8988T (cell line): Measurements from ENCODE around the gene GALNTL6.

Source experiments
- DNase-seq: peaks from one replicate; pipeline ENCODE4 v3.0.0; 2011

Gene GALNTL6

GRCh38 chr4:171889681-171890080 is 76.5 kb downstream of the GALNTL6 start:
- DNase-seq, result no peak

GRCh38 chr4:171891038-171891437 is 77.8 kb downstream of the GALNTL6 start:
- DNase-seq, result no peak

DNA sequence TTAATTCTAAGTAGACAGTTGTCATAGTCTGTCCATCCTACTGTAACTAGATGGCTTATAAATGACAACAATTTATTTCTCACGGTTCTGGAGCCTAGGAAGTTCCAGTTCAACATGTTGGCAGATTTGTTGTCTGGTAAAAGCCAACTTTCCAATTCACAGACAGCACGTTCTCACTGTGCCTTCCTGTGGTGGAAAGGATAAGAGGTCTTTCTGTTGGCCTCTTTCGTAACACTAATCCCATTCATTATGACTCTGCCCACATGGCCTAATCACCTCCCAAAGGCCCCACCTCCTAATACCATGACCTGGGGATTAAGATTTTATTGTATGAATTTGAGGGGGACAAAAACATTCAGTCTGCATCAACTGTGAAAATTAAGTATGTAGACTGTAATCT is 83.2 kb downstream of the GALNTL6 start:
- no peak for DNase-seq

DNA sequence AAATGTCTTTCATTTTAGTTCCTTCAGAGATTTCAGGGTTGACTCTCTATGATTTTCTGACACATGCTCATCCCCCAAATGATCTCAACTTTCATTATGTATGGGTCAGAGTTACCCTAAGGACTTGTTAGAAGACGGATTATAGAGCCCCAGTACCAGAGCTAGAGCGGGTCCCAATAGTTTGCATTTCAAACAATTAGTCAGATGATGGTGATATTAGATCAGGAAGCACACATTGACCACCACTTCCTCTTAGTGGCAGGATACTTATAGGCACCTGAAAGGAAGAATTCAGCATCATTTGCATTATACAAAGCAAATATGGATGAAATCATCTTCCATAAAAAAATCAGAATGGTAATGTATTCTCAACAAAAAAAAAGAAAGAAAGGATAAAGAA is 106.1 kb downstream of the GALNTL6 start:
- DNase-seq, result no peak

GRCh38 chr4:171920901-171921300 is 107.7 kb downstream of the GALNTL6 start:
- DNase-seq, result no peak

DNA sequence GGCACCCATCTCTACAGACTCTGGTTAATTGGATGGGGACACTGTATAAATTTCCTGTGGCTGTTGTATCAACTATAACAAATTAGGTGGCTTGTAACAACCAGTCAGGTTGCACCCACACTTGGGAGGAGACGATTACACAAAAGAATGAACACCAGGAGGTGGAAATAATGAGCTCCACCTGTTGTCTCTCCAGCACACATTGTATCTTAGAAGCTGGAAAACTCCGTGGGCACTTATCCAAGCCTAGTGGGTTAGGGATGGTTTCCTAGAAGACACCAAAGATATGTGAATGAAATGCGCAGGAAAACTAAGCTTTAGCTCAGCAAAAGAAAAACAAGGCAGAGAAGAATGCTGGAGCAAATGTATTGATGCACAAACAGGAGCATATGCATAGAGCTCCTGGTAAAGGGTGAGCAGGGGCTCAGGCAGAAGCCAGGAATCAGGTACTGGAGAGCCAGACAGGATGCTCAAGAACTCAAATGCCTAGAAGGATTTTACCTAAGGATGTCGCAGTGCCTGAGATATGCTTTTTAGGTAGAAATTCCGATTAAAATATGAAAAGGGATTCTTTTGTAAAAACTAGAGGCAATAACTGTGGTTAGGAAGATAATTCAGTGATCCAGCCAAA is 111.7 kb downstream of the GALNTL6 start:
- no peak for DNase-seq

GRCh38 chr4:171928336-171928735 is 115.1 kb downstream of the GALNTL6 start:
- DNase-seq, result no peak

DNA sequence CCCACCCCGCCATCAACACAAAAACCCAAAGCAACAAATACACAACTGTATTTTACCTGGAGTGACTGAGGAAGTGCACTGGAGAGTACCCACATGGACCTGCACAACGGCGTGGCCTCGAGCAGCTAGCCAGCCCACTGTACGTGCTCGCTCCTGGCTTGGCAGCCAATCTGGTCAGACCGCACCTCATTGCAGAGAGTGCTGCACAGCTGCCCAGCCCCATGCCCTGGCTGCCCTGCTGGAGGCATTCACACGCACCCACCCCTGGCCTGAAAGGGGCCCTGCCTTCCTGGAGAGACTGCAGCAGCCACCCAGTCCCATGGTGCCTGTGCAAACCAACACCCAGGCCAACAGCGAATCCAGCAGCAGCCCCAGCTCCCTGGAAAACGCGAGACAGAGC is 116.3 kb downstream of the GALNTL6 start:
- DNase-seq, result no peak

GRCh38 chr4:171929907-171930306 is 116.7 kb downstream of the GALNTL6 start:
- no peak for DNase-seq

GRCh38 chr4:171932238-171932637 is 119.0 kb downstream of the GALNTL6 start:
- no peak for DNase-seq

GRCh38 chr4:171940656-171941055 is 127.5 kb downstream of the GALNTL6 start:
- no peak for DNase-seq

DNA sequence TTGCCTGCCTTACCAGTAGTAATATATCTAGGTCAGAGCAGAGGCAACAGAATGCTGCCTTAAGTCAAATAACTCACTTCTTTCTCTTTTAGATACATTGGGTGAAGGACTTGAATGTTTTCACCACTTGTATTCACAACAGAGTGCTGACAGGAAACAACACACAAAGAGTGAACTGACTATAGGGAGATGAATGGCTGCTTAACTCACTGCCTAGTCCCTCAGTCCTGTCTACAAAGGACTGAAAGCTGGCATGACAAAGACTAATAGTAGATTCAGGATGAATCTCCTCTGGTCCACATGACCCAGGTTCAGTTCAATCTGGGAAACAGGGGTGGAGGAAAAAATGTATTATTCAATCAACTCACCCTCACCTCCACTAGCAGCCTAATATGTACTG is 134.2 kb downstream of the GALNTL6 start:
- DNase-seq, result no peak

DNA sequence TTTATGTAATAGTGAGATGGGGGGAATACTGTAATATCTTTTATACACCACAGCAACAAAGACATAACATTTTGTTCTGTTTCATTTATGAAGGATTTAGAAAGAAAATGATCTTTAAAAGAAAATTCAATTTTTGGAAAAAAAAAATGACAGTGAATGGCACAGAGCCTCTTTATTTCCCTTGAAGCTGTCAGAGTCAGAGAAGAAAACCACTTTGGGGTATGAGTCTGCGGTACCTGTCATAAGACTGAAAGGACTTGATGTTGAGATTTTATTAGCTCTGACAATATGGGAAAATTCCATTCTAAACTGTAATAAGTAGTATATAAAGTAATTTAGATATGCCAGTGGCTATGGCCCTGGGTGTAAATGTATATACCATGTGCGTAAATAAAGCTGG is 134.8 kb downstream of the GALNTL6 start:
- DNase-seq, result no peak

DNA sequence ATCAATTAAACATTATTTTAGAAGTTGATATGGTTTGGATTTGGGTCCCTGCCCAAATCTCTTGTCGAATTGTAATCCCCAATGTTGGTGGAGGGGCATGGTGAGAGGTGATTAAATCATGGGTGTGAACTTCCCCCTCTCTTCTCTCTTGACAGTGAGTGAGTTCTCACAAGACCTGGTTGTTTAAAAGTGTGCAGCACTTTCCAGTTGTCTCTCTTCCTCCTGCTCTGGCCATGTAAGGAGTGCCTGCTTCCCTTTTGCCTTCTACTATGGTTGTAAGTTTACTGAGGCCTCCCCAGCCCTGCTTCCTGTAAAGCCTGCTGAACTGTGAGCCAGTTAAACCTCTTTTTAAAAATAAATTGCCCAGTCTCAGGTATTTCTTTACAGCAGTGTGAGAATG is 141.4 kb downstream of the GALNTL6 start:
- DNase-seq, result no peak

- no peak for DNase-seq
Observed at GRCh38 chr4:171956678-171957077, 143.5 kb downstream of the GALNTL6 start.

DNA sequence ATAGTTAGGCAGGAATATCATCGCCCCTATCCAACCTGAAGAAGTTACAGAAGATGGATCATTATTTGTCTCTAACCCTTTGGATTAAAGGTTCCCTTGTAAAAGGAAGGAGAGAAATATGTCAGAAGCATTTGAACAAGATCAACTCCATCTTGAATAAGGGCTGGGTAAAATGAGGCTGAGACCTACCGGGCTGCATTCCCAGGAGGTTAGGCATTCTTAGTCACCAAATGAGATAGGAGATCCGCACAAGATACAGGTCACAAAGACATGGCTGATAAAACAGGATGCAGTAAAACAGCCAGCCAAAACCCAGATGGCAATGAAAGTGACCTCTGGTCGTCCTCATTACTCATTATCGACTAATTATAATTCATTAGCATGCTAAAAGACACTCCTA is 148.9 kb downstream of the GALNTL6 start:
- DNase-seq, result no peak

GRCh38 chr4:171966356-171966755 is 153.2 kb downstream of the GALNTL6 start:
- no peak for DNase-seq

DNA sequence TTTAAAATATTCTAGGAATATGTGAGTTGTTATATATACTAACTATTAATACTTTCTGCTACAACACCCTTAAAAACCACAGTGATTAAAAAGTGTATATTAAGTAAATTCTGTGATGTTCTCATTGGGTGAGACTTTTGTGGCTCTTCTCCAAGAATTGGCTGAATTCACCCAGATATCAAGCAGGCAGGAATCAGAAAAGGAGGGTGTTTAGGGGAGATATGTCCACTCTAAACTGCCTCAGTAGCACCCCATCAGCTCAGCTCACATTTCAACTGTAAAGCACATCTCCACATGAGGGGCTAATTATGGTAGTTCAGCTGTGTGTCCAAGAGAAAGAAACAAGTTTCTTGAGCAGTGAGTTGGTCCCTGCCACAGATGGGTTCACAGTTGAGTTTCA is 165.0 kb downstream of the GALNTL6 start:
- DNase-seq, result no peak

DNA sequence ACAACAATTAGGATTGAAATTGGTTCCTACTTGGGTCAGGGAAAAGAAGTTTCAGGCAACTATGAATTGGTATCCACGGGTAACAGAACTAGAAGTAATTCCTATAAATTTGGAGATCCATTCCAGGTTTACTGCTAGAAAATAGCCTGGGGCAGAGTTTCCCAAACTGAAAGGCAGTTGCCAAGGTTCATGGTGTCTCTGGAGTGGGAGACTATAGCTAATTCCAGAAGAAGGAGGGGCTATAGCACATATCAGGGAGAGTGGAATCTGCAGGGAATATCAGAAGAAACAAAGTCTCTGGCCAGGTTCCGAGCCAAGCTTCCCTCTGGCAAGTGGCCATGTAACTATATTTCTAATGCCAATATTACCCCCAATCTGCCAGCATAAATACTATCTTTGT is 166.3 kb downstream of the GALNTL6 start:
- no peak for DNase-seq

DNA sequence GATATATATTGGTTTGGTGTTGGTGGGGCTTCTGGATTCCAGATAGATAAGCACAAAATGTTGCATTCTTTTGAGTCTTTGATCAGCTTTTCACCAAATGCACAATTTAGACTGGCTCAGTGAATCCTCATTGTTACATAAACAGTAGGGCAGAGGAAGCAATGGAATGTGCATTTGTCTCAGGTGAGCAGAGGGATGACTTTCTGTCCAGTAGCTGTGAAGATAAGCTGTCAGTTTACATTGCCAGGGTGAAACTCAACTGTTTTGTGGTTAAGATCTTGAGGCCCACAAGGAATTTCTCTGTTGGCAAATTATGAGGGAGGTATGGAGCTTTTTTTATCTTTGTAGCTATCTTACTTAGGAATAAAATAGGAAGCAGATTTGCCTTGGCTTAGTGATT is 168.0 kb downstream of the GALNTL6 start:
- no peak for DNase-seq

DNA sequence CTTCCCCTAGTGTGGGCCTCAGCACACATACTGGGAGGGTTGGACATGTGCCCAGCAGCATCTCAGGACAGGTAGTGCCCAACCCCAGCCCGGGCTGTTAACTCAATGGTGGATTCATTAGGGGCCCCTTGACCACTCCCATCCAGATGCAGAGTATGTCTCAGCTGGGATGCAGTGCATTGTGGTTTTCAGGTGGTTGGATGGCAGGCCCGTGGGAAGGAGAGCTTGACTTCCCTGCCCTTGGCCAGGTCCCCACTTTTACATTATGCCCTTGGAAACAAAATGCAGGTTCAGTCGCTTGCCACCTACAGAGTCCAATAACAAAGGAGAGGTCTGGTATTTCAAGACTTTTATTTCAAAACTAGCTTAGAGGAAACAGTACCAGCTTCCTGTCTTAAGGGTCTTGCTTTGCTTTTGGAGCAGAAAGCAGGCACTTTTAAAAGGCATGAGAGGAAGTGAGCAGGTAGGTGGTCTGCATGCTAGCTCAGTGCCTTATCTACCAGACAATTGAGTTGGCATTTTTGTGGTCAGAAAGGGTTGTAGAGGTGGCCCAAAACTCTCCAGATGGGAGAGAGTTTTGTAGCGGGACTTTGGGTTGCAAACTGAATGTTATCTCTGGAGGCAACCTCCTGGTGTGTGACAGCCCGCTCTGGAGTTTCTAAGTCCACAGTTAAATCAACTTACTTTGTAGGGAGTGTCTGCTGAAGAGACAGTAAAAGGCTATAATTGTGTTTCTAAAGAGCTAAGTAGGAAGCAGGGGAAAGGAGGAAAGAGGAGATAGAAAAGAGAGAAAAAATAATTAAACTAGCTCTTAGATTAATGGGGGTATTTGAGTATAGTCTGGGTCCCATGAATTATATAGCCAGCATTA is 171.0 kb downstream of the GALNTL6 start:
- DNase-seq, result no peak

GRCh38 chr4:171985129-171985528 is 171.9 kb downstream of the GALNTL6 start:
- DNase-seq, result no peak

DNA sequence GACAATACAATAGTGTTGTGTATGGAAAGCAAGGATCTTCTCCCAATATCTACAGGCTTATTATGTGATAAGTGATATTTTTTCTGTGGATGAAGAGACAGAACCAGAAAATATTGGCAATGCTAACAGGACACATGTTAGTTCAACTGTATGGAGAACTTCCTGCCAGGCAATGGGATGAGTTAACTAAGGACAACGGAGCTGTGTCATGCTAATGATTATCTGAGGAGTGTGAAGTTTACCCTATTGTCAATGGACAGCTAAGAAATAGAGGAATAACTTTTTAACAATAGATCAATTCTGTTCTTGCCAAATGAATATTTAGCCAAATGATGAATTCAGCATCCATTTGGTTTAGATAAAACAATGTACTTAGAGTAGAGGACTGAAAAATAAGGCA is 180.0 kb downstream of the GALNTL6 start:
- DNase-seq, result no peak

- DNase-seq, result no peak
Observed at GRCh38 chr4:172007889-172008288, 194.7 kb downstream of the GALNTL6 start.
